Endothelial cell (in vitro differentiated cells): ENCODE data around the gene HOXD4. TPM values are rescaled to one million over a fixed set of nuclear protein-coding genes. Genes with fewer than 3 reads are reported as not detected.

Experiments
- DNase-seq: peaks from one replicate; pipeline ENCODE4 v3.0.0; 2021; ENCODE audit warnings: low spot score
- H3K27ac Mint-ChIP-seq: one replicate; pipeline ENCODE4 v1.8.0; 2021; ENCODE audit warnings: mixed read lengths, inconsistent platforms; ENCODE audit not compliant: unreplicated experiment
- H3K27me3 Mint-ChIP-seq: one replicate; pipeline ENCODE4 v1.8.0; 2021; ENCODE audit warnings: mild to moderate bottlenecking, moderate library complexity, mixed read lengths, inconsistent platforms; ENCODE audit not compliant: unreplicated experiment
- H3K36me3 Mint-ChIP-seq: one replicate; pipeline ENCODE4 v1.8.0; 2021; ENCODE audit warnings: mild to moderate bottlenecking, low read depth, mixed read lengths, inconsistent platforms; ENCODE audit not compliant: unreplicated experiment
- H3K4me1 Mint-ChIP-seq: one replicate; pipeline ENCODE4 v1.8.0; 2021; ENCODE audit warnings: mild to moderate bottlenecking, mixed read lengths, inconsistent platforms; ENCODE audit not compliant: unreplicated experiment
- H3K4me3 Mint-ChIP-seq: one replicate; pipeline ENCODE4 v1.8.0; 2021; ENCODE audit warnings: mild to moderate bottlenecking, mixed read lengths, inconsistent platforms; ENCODE audit not compliant: unreplicated experiment
- H3K9me3 Mint-ChIP-seq: one replicate; pipeline ENCODE4 v1.8.0; 2021; ENCODE audit warnings: mixed read lengths, inconsistent platforms; ENCODE audit not compliant: unreplicated experiment
- total RNA-seq: library from RNA; stranded (reverse); fragmentation: NEBNext Ultra II Directional; extraction: Animal tissue kit (Norgen Biotek cat#: 25700); gene quantifications from one replicate; pipeline ENCODE4 v1.2.1, GENCODE V29; 2021; ENCODE audit not compliant: unreplicated experiment
- TF ChIP-seq, protein P1 (sequence below): fragments of 200-600 bp; sonication (generic); IDR thresholded peaks from one replicate; pipeline ENCODE4 v1.5.0; 2021; ENCODE audit warnings: antibody characterized with exemption; ENCODE audit not compliant: unreplicated experiment

The HOXD4 gene
- total RNA-seq, 1 donor from 2014 or later, result 3.5 TPM

- H3K27me3 Mint-ChIP-seq, result peaks cover 42% of the 10 kb centered on the region
- H3K4me3 Mint-ChIP-seq, result no peak overlapping the region
- H3K4me1 Mint-ChIP-seq, result peaks cover 17% of the 10 kb centered on the region
- TF ChIP-seq, protein P1, sequence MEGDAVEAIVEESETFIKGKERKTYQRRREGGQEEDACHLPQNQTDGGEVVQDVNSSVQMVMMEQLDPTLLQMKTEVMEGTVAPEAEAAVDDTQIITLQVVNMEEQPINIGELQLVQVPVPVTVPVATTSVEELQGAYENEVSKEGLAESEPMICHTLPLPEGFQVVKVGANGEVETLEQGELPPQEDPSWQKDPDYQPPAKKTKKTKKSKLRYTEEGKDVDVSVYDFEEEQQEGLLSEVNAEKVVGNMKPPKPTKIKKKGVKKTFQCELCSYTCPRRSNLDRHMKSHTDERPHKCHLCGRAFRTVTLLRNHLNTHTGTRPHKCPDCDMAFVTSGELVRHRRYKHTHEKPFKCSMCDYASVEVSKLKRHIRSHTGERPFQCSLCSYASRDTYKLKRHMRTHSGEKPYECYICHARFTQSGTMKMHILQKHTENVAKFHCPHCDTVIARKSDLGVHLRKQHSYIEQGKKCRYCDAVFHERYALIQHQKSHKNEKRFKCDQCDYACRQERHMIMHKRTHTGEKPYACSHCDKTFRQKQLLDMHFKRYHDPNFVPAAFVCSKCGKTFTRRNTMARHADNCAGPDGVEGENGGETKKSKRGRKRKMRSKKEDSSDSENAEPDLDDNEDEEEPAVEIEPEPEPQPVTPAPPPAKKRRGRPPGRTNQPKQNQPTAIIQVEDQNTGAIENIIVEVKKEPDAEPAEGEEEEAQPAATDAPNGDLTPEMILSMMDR, result no peak
- no peaks in the 10 kb centered on the region for H3K36me3 Mint-ChIP-seq
- DNase-seq, result no peak
- no peak overlapping the region for H3K27ac Mint-ChIP-seq
- no peaks in the 10 kb centered on the region for H3K9me3 Mint-ChIP-seq
Observed at GRCh38 chr2:176164611-176165369, 13.4 kb downstream of the HOXD4 start.

GRCh38 chr2:176165370-176166050 lies 14.2 kb downstream of the HOXD4 start:
- TF ChIP-seq, protein P1, result no peak
- Mint-ChIP-seq H3K4me1 (peaks cover 19% of the 10 kb centered on the region), H3K27ac (no peak overlapping the region), H3K27me3 (peaks cover 42% of the 10 kb centered on the region), H3K9me3 (no peaks in the 10 kb centered on the region), H3K36me3 (no peaks in the 10 kb centered on the region), H3K4me3 (no peak overlapping the region)
- DNase-seq, result no peak

DNA sequence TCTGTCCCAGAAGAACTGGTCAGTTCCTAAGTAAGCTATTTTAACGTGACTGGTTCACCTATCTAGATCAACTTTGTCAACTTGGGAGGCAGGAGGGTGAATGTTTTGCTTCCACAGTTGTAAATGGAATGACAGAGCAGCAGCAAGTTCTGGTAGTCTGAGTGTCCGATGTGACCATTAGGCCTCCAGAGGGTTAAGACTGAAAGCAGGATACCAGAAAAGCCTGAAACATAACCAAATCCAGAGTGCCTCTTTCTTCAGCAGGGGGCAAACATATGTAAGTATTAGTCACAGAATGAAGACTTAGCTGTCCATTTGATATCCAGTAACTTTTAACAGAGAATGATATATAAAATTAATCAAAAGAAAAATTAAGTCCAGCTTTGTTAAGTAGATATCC lies 14.9 kb downstream of the HOXD4 start:
- no peak overlapping the region for H3K4me3 Mint-ChIP-seq
- peaks cover 38% of the 10 kb centered on the region for H3K27me3 Mint-ChIP-seq
- H3K4me1 Mint-ChIP-seq, result peaks cover 19% of the 10 kb centered on the region
- no peaks in the 10 kb centered on the region for H3K9me3 Mint-ChIP-seq
- no peak overlapping the region for H3K27ac Mint-ChIP-seq
- no peaks in the 10 kb centered on the region for H3K36me3 Mint-ChIP-seq
- TF ChIP-seq, protein P1, result no peak
- DNase-seq, result no peak

DNA sequence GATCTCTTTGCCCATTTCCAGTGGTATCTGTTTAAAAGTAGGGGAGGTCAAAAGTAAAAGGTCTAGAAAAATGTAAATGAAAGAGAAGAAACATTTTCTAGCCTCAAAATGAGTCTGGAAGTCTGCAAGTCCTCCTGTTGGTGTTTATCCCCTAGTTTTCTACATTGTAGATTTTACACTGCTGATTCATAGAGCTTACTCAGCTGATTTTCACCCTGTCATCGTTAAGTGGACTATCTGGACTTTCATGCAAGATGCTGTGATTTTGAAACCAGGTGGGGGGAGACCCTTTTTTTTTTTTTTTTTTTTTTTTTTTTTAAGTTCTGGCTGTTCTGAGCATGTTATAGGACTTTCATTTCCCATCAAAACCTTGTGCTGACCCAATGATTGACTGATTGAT lies 16.0 kb downstream of the HOXD4 start:
- DNase-seq, result no peak
- TF ChIP-seq, protein P1, result no peak
- H3K27me3 Mint-ChIP-seq, result peaks cover 32% of the 10 kb centered on the region
- no peaks in the 10 kb centered on the region for H3K9me3 Mint-ChIP-seq
- H3K27ac Mint-ChIP-seq, result no peak overlapping the region
- H3K36me3 Mint-ChIP-seq, result no peaks in the 10 kb centered on the region
- peaks cover 21% of the 10 kb centered on the region for H3K4me1 Mint-ChIP-seq
- H3K4me3 Mint-ChIP-seq, result no peak overlapping the region

DNA sequence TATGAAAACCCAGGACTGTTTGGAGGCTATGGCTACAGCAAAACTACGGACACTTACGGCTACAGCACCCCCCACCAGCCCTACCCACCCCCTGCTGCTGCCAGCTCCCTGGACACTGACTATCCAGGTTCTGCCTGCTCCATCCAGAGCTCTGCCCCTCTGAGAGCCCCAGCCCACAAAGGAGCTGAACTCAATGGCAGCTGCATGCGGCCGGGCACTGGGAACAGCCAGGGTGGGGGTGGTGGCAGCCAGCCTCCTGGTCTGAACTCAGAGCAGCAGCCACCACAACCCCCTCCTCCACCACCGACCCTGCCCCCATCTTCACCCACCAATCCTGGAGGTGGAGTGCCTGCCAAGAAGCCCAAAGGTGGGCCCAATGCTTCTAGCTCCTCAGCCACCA lies 17.8 kb downstream of the HOXD4 start:
- TF ChIP-seq, protein P1, result no peak
- DNase-seq, result no peak
- H3K36me3 Mint-ChIP-seq, result peaks cover 4% of the 10 kb centered on the region
- H3K9me3 Mint-ChIP-seq, result no peaks in the 10 kb centered on the region
- no peak overlapping the region for H3K4me3 Mint-ChIP-seq
- H3K27ac Mint-ChIP-seq, result no peak overlapping the region
- peaks cover 26% of the 10 kb centered on the region for H3K4me1 Mint-ChIP-seq
- peaks cover 31% of the 10 kb centered on the region for H3K27me3 Mint-ChIP-seq
